Activated gamma-delta T cell (primary cell): ENCODE results near the gene PHLDB2.

Experiments
- DNase-seq: peaks from one replicate; lab custom pipeline; 2025; lab: John Stamatoyannopoulos, UW

Gene PHLDB2

DNA sequence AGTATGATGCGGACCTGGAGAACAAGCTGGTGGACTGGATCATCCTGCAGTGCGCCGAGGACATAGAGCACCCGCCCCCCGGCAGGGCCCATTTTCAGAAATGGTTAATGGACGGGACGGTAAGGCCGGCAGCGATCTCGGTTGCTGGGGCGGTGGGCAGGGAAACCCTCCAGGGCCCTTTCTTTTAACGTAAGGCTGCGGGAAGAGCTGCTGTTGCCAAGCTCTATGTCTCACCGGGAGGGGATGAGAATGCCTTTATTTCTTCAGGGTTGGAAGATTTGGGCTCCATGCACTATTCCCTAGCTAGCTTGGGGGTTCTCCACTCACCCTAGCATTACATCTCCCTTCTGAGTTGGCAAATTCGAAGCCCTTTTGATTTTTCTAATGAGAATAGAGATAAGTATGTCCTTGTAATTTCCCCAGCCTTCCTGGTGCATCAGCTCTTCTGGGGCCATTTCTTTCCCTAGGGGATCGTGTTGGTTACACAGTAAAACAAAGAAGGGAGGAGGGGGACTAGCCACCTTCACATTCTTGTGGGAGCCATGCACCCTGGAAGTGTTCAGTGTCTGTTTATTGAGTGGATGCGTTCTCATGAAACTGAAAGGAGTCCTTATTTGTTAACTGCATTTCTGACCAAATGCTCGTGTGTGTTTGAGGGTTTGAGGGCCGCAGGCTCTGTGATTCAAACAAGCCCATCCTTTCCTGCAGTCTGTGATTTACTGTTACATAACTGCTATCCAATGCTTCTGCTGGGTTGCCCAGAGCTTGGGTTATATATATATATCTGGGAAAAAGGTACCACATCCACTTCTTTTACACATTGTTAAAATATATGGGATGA lies 140.6 kb downstream of the PHLDB2 start:
- DNase-seq = no peak

DNA sequence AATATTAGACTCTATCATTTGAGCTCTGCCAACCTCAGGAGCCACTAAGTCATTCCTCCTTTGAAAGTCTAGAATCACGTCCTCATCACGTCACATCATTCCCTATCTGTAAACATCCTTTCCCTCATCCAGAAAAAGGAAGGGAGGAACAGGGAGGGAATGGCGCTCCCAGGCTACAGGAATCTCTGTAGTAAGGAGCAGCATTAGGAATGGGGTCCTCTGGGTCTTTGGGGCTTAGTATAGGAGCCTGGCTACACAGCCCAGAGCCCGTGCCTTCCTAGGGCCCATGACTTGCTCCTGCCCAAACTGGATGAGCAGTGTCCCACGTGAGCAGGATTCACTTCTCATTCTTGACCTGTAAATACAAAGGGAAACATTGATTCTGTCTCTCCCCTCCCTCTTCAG lies 141.3 kb downstream of the PHLDB2 start:
- no peak for DNase-seq

DNA sequence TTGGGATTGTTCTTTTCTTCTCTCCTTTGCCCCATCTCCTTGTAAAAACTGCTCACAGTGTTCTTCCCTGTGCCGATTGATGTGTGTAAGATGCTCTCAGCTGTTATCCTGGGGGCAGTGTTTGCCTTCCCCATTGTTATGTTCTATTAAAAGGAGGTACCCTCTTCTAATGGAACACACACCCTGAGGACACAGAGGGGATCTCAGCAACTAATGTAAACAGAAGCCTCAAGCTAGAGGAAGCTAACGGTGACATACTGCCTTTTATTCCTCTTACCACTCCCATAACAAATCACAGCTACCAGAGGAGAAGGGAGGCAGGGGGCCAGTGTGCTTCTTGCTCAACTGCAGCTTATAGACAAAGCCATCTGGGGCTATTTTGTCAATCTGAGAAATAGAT lies 141.9 kb downstream of the PHLDB2 start:
- DNase-seq = no peak

DNA sequence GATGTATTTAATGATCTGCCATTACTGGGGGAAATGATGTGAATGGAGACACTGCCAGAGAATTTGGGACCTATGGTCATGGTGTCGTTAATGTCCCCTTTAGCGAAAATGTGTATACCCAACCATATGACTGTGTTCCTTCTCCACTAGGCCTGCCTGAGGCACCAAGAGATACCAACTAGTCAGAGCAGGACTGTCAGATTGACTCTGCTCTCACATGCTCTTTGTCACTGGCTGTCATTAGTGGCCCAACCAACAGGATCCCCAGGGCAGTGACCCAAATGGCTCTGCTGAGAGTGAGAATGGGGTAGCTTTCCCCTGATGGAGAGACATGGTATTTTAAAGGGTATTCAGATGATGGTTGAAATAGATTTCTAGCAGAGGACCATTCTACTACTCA lies 142.5 kb downstream of the PHLDB2 start:
- DNase-seq = no peak

DNA sequence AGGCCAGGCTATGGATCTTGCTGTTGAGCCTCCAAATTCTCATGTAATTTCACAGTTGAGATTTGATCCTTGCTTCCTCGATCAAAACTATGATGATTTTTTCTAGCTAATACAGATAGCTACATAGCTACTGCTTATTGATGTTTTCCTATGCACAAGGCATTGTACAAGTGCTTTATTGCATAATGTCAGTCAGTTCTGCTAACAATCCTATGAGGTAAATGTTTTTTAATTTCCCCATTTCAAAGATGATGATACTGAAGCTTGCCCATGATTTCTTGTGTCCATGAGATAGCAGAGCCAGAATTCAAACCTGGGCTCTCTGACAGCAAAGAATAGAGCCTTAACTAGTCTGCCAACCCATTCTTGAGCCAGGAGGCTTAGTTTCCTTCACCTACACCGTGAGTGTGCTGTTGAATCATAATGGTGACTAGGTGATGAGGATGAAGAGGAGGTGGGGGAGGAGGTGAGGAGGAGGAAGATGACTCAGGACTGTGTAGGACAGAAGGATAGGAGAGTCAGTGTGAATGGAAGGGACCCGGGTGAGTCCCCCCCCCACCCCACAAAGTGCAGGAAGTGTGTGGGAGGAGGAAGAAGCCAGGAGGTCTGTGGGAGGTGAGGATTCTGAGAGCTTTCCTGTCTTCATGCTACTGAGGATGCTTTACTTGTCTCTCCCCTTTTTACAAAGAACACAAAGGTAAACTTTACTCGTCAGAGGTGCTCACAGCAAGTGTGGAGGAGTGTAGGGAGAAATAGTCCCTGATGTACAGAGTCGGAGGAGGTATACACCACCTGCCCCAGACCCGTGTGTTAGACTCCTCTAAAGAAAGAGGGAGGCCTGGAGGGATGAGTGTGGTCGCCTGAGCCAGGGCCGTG lies 143.3 kb downstream of the PHLDB2 start:
- DNase-seq = no peak

DNA sequence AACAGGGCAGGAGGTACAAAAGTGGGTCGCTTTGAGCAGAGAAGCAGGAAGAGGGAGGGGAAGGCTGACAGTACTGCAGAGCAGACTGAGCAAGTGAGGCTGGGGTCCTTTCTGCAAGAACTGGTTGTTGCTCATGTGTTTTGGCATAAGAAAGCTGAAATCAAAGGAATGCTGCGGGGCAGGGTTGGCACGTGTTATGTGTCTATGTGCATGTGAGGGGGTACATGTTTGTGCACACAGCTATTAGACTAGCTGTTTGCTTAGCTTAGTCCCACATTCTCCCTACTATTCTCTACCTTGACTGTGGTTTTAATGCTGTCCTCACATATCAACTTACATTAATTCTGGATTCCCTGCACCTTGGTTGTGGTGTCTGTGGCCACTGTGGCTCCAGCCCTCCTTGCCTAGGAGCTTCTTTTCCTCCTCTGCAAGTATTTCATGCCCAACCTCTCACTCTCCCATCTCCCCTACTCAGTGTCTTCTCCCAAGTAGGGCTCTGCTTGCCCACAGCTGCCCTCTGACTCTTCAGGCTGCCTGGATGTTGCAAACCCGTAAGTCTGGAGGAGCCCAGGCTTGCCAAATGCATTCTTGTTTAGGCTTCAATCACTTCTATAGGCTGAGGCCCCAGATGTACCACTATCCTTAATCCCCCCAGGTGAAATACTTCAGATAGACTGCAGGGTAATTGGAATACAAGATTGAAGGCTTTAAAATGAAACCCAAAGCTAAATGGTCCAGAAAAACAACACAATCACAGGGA lies 144.4 kb downstream of the PHLDB2 start:
- no peak for DNase-seq

DNA sequence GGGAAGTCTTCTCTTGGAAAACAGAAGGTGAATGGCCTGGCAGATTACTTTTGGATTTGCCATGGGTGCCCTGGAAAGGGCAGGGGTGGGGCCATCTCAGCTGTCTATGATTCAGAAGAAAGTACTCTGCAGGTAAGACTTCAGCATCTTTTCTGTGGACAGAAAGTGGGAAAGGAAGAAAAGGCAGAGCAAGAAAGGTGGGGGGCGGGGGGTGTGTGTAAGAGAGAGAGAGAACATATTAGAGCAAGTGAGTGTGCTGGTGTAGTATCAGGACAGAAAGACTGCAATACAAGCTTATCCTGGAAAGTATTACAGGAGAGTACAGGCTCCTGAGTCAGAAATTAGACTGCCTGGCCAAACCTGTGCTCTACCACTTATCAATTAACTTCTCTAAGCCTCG lies 145.1 kb downstream of the PHLDB2 start:
- no peak for DNase-seq

DNA sequence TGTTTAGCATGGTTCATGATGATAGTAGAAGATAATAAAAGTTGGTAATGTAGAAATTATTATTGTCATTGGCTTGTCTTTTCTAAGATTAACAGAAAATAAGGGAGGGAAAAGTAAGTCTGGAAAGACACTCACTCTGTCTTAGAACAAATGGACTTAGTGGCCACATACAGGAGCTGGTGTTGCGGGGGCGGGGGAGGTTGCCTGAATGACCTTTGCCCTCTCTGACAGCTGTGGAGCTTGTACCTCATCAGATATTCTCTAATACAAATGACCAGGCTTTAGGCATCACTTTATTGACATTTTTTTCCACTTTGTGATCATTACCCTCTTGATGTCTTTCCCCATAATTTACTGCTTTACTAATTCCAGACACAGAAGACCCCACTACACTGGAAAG lies 145.6 kb downstream of the PHLDB2 start:
- DNase-seq = no peak

DNA sequence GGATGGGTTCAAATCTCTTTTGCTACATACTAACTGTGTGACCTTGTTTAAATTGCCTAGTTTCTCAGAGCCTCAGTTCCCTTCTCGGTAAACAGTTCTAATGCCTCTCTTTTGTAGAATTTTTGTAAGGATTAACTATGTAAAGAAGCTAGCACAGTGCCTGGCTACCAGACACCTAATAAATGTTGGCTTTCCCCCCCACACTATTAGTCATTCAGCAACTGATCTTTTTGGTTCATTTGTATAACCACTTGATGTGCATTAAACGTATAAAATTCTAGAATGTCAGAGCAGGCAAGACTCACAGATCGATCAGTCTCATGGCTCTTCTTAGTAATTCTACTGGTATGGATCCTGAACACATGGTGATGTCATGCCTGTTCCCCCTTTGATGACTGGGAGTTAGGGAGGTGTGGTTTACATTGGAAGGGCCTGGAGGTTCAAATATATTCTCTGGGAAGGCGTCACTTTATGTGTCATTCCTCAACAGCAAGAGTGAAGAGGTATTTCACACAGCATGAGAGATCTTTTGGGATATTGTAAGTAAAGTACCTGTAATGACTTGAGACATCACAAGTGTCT lies 146.1 kb downstream of the PHLDB2 start:
- DNase-seq = no peak

DNA sequence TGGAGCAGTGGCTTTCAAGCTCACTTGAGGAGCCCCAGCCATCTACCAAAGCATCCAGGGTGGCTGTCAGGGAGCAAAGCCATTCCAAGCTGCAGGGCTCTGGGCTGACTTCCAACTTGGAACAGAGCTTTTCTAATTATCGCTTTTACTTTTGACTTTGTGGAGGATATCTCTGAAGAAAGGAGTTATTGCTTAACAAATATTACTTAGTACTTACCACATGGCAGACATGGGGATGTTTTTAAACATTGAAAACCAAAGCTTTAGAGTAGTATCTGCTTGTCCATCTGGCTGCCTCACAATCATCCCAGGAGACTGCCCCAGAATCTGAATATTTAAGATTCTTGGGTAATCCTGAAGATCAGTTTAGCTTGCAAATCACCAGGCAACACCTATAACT lies 148.6 kb downstream of the PHLDB2 start:
- DNase-seq = no peak

DNA sequence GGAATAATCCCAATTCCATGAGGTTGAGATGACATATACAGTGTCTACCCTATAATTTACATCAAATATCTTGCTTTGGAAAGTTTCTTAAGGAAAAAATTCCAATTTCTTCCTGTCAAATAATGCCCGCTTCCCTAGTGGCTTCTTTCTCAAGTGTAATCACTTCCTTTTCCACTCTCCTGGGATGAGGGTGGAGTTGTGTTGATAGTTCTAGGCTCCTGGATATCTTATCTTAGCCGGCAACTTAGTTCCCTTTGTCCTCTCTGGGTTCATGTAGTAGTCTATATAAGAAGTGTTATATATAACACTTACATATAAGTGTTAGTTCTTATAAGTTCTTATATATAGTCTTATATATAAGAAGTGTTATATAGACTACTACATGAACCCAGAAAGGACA lies 150.6 kb downstream of the PHLDB2 start:
- DNase-seq = no peak

DNA sequence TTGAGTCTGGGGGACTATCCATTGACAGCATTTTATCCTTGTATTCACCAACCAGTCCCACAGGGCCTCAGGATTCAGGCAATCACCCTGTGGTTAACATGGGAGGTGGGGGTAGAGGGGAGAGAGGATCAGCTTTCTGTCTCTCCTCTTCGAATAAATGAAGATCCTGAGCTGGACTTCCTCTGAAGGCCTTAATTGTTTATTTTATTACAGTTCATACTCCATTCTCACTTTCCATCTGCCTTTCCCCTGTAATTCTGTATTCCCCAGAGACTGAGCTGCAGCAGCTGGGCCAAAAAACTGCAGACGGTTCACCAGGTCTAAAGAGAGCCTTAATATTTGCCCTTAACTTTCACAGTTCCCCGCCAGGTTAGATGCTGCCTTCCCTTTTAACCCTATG lies 151.6 kb downstream of the PHLDB2 start:
- no peak for DNase-seq

DNA sequence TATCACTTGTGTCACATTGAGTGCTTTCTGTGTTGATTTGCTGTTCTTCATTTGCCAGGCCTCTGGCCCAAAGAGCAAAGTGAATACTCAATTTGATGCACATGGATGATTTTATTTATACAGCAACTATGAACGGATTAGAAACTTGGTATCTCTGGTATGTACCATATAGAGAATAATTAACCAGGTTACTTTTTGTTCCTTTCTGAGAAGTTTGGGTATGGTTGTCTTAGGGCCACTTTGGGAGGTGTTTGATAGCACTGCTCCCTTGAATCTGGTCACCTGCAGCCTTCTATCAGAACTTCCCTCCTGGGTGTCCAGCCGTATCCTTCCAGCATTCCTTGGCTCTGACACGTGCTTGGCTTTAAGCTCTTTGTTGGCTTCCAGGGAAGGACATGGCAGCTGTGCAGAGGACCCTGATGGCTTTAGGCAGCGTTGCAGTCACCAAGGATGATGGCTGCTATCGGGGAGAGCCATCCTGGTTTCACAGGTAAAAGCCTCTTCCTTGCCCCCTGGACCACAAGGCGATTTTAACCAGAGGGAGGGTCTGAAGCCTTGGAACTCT lies 152.4 kb downstream of the PHLDB2 start:
- no peak for DNase-seq

DNA sequence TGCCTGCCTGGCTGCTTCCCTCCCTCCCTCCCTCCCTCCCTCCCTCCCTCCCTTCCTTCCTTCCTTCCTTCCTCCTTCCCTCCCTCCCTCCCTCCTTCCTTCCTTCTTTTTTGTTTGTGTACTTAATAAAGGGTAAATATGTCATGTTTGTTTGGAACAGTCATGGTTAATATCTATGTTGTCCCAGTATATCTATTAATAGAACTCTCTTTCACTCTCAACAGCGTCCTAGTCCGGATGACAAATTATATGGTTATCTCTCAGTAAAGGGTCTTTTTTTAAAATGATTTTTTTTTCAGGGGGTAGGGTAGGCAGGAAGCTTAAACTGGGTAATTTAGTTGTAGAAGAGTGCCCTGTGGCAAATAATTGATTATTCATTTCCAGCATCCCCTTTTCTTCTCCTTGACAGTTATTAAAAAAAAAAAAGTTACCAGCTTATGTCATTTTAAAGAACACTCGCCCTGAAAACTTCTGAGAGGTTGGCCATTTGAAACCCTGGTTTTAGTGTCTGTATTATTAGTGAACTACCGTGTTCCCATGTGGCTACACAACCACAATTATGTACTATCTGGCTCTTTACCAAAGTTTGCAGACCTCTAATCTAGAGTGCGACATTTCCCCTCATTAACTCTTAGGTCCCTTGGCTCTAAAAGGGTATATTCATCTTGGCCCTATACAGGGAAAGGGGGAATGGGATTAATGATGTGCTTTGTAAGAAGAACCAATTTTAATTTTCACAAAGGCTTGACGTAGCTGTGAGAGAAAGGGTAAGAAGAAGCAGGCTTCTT lies 153.3 kb downstream of the PHLDB2 start:
- no peak for DNase-seq

DNA sequence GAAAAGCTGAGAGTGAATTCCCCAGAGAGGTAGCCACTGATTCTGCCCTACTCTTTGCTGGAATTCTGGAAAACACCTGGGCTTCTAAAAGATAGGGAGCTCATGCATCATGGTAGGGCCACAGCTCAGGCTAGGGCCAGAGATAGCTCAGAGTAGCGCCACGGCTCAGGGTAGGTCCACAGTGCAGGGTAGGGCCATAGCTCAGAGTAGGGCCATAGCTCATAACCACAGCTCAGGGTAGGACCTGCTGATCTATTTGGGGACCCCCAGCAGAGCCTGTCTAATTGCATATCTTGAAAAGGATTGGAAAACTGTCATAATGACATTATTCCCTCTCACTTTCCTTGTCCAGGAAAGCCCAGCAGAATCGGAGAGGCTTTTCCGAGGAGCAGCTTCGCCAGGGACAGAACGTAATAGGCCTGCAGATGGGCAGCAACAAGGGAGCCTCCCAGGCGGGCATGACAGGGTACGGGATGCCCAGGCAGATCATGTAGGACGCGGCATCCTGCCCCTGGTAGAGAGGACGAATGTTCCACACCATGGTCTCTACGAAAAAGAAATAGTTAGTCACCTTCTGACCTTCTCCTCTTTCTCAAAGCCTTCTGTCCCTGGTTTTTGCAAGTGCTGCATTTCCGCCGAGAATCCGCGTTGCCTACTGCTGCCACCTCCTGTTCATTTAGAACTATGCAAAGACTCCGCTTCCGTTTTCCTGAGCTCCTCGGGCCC lies 154.2 kb downstream of the PHLDB2 start:
- no peak for DNase-seq

DNA sequence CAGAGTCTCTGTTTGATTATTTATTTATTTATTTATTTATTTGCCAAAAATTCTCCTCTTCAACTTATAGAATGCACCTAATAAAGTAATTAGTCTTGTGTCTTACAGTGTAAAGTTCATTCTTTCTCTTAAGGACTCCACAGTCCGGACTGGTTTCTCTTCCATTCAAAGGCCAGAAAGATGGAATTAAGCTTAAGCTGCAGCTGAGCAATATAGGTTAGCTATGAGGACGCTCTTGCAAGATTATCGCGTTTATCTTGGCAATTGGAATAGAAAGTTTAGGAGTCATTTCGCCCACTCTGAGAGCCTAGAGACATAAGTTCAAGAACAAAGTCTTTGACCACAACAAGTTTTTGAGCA lies 154.7 kb downstream of the PHLDB2 start:
- no peak for DNase-seq

DNA sequence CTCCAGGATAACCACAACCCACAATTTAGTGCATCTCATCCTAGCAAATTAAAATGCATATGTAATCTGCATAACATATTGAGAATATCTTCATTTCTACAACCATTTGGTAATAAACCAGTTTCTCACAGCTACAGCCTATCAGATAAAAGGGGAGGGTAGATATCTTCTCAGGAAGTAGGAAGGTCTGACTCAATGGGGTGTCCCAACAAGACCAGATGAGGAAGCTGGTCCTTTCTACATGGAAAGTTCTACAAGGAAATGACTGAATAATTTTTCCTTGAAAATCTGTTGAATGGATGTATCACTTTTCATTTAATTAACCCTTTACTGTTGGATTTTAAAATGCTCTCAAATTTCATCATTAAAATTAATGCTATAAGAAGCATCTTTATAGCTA lies 158.0 kb downstream of the PHLDB2 start:
- DNase-seq = no peak

DNA sequence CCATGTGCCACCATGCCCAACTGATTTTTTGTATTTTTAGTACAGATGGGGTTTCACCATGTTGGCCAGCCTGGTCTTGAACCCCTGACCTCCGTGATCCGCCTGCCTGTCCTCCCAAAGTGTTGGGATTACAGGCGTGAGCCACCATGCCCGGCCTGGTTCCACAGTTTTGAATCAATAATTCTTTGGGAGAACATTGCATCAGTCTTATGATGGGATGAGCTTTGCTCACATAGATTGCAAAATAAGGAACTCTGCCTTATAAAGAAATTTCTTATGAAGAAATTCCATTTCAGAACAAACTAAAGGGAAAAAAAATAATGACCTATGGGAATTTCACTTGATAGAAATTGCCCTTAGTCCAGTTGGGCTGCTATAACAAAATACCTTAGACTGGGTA lies 159.6 kb downstream of the PHLDB2 start:
- DNase-seq = no peak

DNA sequence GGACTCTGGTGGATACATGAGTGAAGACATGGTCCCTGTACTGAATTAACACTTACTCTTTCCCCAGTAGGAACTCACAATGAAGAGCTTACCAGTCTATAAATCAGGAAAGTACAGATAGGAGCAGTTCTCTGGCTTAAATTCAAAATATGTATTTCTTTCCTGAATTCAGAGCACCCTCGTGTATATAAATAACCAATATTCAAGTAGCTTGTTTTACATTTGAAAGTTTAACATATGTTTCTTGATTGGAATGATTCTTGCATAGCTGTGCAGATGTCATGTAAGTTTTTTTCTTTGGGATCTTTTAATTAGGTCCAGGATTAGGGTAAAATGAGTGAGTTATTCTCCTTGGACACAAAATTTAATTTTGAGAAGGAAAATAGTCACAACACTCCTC lies 160.7 kb downstream of the PHLDB2 start:
- no peak for DNase-seq

DNA sequence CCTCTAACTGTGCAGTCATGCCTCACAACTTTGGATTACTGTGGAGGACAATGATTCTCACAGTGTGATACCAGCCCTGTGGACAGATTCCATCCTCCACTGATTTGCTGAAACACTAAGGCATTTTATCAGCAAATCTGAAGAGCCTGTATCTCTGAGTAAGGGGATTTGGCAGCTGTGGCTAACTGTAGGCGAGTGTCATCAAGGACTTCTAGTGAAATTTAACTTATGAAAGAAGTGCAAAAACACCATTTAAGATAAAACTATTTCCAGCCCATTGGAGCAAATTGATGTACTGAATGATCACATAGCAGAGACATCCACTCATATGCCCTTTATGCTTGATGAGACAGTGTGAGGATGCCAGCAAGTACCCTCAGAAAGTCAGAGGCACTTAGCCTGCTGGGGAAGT lies 161.6 kb downstream of the PHLDB2 start:
- DNase-seq = no peak
